Spleen (tissue), 7 donors: Measurements from ENCODE around the gene SLC41A3.

Experiments
- POLR2A ChIP-seq, 3 donors: fragments of 450-650 bp; IDR thresholded peaks; one replicate each; pipeline ENCODE4 v1.5.1; 2017; ENCODE audit warnings: antibody characterized with exemption in 3 of 3, mild to moderate bottlenecking in 1 of 3
- TF ChIP-seq, protein P1 (sequence below), 11 experiments: fragments of 200-600 bp in 7 of 11; fragments of 450-650 bp in 4 of 11; sonication (generic) in 4 of 11; IDR thresholded peaks in 8 of 11; conservative IDR thresholded peaks in 3 of 11; 1 replicate in 7 of 11; 2 replicates in 4 of 11; pipeline versions ENCODE4 v1.4.0 to v1.8.0; 2016 to 2021; ENCODE audit warnings: antibody characterized with exemption in 11 of 11, inconsistent platforms in 4 of 11, mild to moderate bottlenecking in 1 of 11
- donor health status: DM: no; HTN: no; CAD: no; lungs with moderate emphysema.
- donor health status: DM: no; HTN: no; CAD: no.
- donor health status: DM: no; HTN: no; CAD: no.

DNA sequence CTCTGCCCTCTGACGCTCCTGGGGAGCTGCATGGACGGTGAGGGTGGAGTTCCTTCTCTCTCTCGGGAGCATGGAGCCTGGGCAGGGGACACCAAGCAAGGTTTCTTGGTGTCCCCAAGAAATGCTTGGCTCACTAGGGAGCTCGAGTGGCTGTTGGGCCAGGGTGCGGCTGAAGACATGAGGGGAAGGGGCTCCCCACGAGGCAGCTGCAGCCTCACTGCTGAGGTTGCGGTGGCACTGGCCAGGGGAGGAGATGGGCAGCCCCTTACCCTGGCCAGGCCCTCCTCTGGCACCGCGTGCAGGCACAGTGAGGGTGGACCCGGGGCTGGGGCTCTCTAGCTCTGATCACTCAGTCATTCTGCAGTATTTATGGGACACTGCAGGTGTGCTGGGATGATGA lies 43.5 kb upstream of the SLC41A3 start:
- no peak for TF ChIP-seq POLR2A (IDR thresholded peaks at IDR 0.05)
- TF ChIP-seq, protein P1, sequence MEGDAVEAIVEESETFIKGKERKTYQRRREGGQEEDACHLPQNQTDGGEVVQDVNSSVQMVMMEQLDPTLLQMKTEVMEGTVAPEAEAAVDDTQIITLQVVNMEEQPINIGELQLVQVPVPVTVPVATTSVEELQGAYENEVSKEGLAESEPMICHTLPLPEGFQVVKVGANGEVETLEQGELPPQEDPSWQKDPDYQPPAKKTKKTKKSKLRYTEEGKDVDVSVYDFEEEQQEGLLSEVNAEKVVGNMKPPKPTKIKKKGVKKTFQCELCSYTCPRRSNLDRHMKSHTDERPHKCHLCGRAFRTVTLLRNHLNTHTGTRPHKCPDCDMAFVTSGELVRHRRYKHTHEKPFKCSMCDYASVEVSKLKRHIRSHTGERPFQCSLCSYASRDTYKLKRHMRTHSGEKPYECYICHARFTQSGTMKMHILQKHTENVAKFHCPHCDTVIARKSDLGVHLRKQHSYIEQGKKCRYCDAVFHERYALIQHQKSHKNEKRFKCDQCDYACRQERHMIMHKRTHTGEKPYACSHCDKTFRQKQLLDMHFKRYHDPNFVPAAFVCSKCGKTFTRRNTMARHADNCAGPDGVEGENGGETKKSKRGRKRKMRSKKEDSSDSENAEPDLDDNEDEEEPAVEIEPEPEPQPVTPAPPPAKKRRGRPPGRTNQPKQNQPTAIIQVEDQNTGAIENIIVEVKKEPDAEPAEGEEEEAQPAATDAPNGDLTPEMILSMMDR (IDR thresholded peaks at IDR 0.05 in 8 of 11, conservative IDR thresholded peaks at IDR 0.05 in 3 of 11): no peak
